Measurements from ENCODE around the gene FAF2.

Gene FAF2

DNA sequence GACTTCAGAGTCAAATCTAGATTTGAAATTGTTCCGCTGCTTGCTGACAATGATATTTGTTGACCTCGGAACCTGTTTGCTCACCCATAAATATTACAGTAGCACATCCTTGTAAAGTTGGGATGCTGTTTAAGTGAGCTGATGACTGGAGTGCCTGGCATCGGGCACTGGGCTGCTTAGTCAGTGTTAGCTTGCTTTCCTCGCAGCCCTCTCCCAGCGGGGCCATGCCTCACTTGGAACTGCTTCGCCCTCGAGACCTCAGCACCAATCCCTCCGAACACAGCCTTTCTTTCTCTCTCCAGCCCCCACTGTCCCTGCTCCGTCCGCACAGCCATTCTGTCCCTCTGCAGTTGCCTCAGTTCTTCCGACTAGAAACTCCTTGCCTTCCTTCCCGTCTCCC is 65.6 kb downstream of the FAF2 start:
- Histone ChIP-seq H3K9me2 (ENCODE audit: low read depth, low read length) (no peaks in the 10 kb centered on the region), H2AFZ (ENCODE audit: low read length) (no peak overlapping the region), H3K4me2 (ENCODE audit: low read length) (no peak overlapping the region)

DNA sequence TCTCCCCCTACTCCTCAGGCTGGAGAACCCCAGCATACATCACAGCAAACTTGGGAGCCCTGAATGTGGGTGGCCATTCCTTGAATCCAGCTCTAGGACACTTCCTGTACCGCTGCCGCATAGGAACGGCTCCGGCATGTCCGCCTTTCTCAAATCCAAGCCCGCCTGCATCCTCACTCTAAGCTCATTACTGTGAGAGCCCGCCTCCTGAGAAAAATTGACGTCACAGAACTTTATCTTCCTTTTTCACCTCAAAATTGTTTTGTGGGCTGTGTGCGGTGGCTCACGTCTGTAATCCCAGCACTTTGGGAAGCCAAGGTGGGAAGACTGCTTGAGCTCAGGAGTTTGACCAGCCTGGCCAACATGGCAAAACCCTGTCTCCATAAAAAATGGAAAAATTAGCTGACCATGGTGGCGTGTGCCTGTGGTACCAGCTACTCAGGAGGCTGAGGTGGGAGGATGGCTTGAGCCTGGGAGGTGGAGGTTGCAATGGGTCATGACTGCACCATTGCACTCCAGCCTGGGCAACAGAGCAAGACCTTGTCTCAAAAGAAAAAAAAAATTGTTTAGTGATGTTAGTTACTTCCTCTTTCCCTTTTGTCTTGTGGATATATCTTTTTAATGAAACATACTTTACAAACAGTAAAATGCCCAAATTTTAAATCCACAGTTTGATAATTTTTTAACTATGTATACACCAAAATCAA is 66.2 kb downstream of the FAF2 start:
- Histone ChIP-seq H3K36me3 (ENCODE audit: insufficient read depth, low read length) (peaks cover 4% of the 10 kb centered on the region), H3K4me1 (ENCODE audit: insufficient read depth, low read length, severe bottlenecking) (peaks cover 7% of the 10 kb centered on the region), H3K4me3 (ENCODE audit: low read depth, low read length, poor library complexity, severe bottlenecking) (no peak overlapping the region), H3F3A (ENCODE audit: insufficient read depth, low read length) (no peaks in the 10 kb centered on the region), H3K9me2 (ENCODE audit: low read depth, low read length) (no peaks in the 10 kb centered on the region), H2AFZ (ENCODE audit: low read length) (no peak overlapping the region), H4K20me1 (ENCODE audit: insufficient read depth, low read length) (no peaks in the 10 kb centered on the region), H3K4me2 (ENCODE audit: low read length) (no peak overlapping the region), H3K9me3 (ENCODE audit: low read length) (no peaks in the 10 kb centered on the region), H3K79me2 (ENCODE audit: insufficient read depth, low read length) (no peaks in the 10 kb centered on the region), H3K27me3 (ENCODE audit: insufficient read depth, low read length) (no peaks in the 10 kb centered on the region), H3K27ac (ENCODE audit: low read depth, low read length, poor library complexity, severe bottlenecking) (no peak overlapping the region), H3K9ac (ENCODE audit: low read length) (no peak overlapping the region)
- TF ChIP-seq, protein P1, sequence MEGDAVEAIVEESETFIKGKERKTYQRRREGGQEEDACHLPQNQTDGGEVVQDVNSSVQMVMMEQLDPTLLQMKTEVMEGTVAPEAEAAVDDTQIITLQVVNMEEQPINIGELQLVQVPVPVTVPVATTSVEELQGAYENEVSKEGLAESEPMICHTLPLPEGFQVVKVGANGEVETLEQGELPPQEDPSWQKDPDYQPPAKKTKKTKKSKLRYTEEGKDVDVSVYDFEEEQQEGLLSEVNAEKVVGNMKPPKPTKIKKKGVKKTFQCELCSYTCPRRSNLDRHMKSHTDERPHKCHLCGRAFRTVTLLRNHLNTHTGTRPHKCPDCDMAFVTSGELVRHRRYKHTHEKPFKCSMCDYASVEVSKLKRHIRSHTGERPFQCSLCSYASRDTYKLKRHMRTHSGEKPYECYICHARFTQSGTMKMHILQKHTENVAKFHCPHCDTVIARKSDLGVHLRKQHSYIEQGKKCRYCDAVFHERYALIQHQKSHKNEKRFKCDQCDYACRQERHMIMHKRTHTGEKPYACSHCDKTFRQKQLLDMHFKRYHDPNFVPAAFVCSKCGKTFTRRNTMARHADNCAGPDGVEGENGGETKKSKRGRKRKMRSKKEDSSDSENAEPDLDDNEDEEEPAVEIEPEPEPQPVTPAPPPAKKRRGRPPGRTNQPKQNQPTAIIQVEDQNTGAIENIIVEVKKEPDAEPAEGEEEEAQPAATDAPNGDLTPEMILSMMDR (IDR thresholded peaks at IDR 0.05; ENCODE audit: low read length): no peak
- TF ChIP-seq EZH2 (IDR thresholded peaks at IDR 0.05; ENCODE audit: borderline replicate concordance, low read length): no peak

More for the DNA sequence above, 65.6 kb downstream of the FAF2 start:
- Histone ChIP-seq H3K27ac (ENCODE audit: low read depth, low read length, poor library complexity, severe bottlenecking) (no peak overlapping the region), H3F3A (ENCODE audit: insufficient read depth, low read length) (no peaks in the 10 kb centered on the region), H3K4me3 (ENCODE audit: low read depth, low read length, poor library complexity, severe bottlenecking) (no peak overlapping the region), H3K27me3 (ENCODE audit: insufficient read depth, low read length) (no peaks in the 10 kb centered on the region), H3K36me3 (ENCODE audit: insufficient read depth, low read length) (peaks cover 10% of the 10 kb centered on the region), H3K9me3 (ENCODE audit: low read length) (no peaks in the 10 kb centered on the region), H3K9ac (ENCODE audit: low read length) (no peak overlapping the region), H4K20me1 (ENCODE audit: insufficient read depth, low read length) (no peaks in the 10 kb centered on the region), H3K4me1 (ENCODE audit: insufficient read depth, low read length, severe bottlenecking) (peaks cover 7% of the 10 kb centered on the region), H3K79me2 (ENCODE audit: insufficient read depth, low read length) (no peaks in the 10 kb centered on the region)
- no peak for TF ChIP-seq EZH2 (IDR thresholded peaks at IDR 0.05; ENCODE audit: borderline replicate concordance, low read length)
- TF ChIP-seq, protein P1 (IDR thresholded peaks at IDR 0.05; ENCODE audit: low read length): no peak

DNA sequence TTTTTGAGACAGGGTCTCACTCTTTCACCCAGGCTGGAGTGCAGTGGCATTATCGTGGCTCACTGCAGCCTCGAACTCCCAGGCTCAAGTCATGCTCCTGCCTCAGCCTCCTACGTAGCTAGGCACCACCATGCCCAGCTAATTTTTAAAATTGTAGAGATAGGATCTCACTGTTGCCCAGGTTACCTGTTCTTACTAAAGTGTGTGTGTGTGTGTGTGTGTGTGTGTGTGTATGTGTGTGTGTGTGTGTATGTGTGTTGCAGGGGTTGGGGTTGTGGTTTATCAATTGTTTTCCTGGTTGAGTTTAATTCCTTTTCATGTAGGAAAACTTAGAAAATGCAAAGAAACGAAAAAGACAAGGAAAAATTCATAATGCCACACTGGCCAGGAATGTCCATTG is 67.2 kb downstream of the FAF2 start:
- Histone ChIP-seq H3K27ac (ENCODE audit: low read depth, low read length, poor library complexity, severe bottlenecking) (no peak overlapping the region), H3K4me2 (ENCODE audit: low read length) (no peak overlapping the region), H2AFZ (ENCODE audit: low read length) (no peak overlapping the region), H3K9me2 (ENCODE audit: low read depth, low read length) (no peaks in the 10 kb centered on the region), H3K9ac (ENCODE audit: low read length) (no peak overlapping the region), H3K27me3 (ENCODE audit: insufficient read depth, low read length) (no peaks in the 10 kb centered on the region), H3F3A (ENCODE audit: insufficient read depth, low read length) (no peaks in the 10 kb centered on the region), H3K9me3 (ENCODE audit: low read length) (no peaks in the 10 kb centered on the region), H3K4me1 (ENCODE audit: insufficient read depth, low read length, severe bottlenecking) (peaks cover 7% of the 10 kb centered on the region), H3K36me3 (ENCODE audit: insufficient read depth, low read length) (no peaks in the 10 kb centered on the region), H4K20me1 (ENCODE audit: insufficient read depth, low read length) (no peaks in the 10 kb centered on the region), H3K4me3 (ENCODE audit: low read depth, low read length, poor library complexity, severe bottlenecking) (no peak overlapping the region), H3K79me2 (ENCODE audit: insufficient read depth, low read length) (no peaks in the 10 kb centered on the region)
- no peak for TF ChIP-seq EZH2 (IDR thresholded peaks at IDR 0.05; ENCODE audit: borderline replicate concordance, low read length)
- TF ChIP-seq, protein P1 (IDR thresholded peaks at IDR 0.05; ENCODE audit: low read length): no peak

Data from OCI-LY1 (cell line).